HepG2 (cell line): Measurements from ENCODE around the gene XXYLT1. TPM values are rescaled to one million over a fixed set of nuclear protein-coding genes. Genes with fewer than 3 reads are reported as not detected.

Experiments used
- ARHGAP35 ChIP-seq: sonication (generic); formaldehyde crosslinking; IDR thresholded peaks from 2 replicates; pipeline ENCODE4 v1.9.0; 2022; ENCODE audit warnings: mild to moderate bottlenecking, inconsistent platforms, moderate library complexity, missing genetic modification reagents, borderline replicate concordance
- BRD4 ChIP-seq: sonication (generic); formaldehyde crosslinking; IDR thresholded peaks from 2 replicates; pipeline ENCODE4 v1.4.0; 2020; ENCODE audit warnings: missing genetic modification reagents
- FOXK1 ChIP-seq: sonication (generic); formaldehyde crosslinking; IDR thresholded peaks from 2 replicates; pipeline ENCODE4 v1.4.0; 2020; ENCODE audit warnings: low read depth, missing genetic modification reagents, borderline replicate concordance
- FOXP1 ChIP-seq, 2 experiments: fragments of 450-650 bp in 1 of 2; IDR thresholded peaks; 2 replicates each; pipeline ENCODE4 v1.6.1; 2017 to 2018; ENCODE audit warnings: antibody characterized with exemption in 1 of 2
- FOXP4 ChIP-seq: sonication (generic); formaldehyde crosslinking; IDR thresholded peaks from 2 replicates; pipeline ENCODE4 v1.4.0; 2020; ENCODE audit warnings: missing genetic modification reagents
- HNF1A ChIP-seq, 2 experiments: sonication (generic) in 1 of 2; formaldehyde crosslinking in 1 of 2; IDR thresholded peaks; 2 replicates each; pipeline versions ENCODE4 v1.4.0 to v1.6.1; 2016 to 2020; ENCODE audit warnings: borderline replicate concordance in 1 of 2, low read depth in 1 of 2, mild to moderate bottlenecking in 1 of 2, missing genetic modification reagents in 1 of 2
- KDM2A ChIP-seq: sonication (generic); formaldehyde crosslinking; IDR thresholded peaks from 2 replicates; pipeline ENCODE4 v1.4.0; 2020; ENCODE audit warnings: low read depth, missing genetic modification reagents, borderline replicate concordance
- REL ChIP-seq: sonication (generic); formaldehyde crosslinking; conservative IDR thresholded peaks from 2 replicates; pipeline ENCODE4 v1.8.0; 2022; ENCODE audit warnings: mild to moderate bottlenecking, missing genetic modification reagents, moderate library complexity
- SRF ChIP-seq: IDR thresholded peaks from 2 replicates; pipeline ENCODE4 v1.6.1; 2011; ENCODE audit warnings: mild to moderate bottlenecking, low read depth, low read length, moderate library complexity
- STAT6 ChIP-seq: sonication (generic); formaldehyde crosslinking; IDR thresholded peaks from 2 replicates; pipeline ENCODE4 v1.4.0; 2020; ENCODE audit warnings: missing genetic modification reagents, mild to moderate bottlenecking, borderline replicate concordance
- ZFAT ChIP-seq: sonication (generic); formaldehyde crosslinking; conservative IDR thresholded peaks from 2 replicates; pipeline ENCODE4 v1.8.1; 2023; ENCODE audit warnings: missing genetic modification reagents, inconsistent platforms
- ZNF350 ChIP-seq: sonication (generic); formaldehyde crosslinking; IDR thresholded peaks from 2 replicates; pipeline ENCODE4 v1.4.0; 2020; ENCODE audit warnings: mild to moderate bottlenecking, low read depth, missing genetic modification reagents, borderline replicate concordance
- ZNF549 ChIP-seq: sonication (generic); formaldehyde crosslinking; IDR thresholded peaks from 2 replicates; pipeline ENCODE4 v1.5.0; 2020; ENCODE audit warnings: missing genetic modification reagents
- ZNF619 ChIP-seq: sonication (generic); formaldehyde crosslinking; IDR thresholded peaks from 2 replicates; pipeline ENCODE4 v1.4.0; 2020; ENCODE audit warnings: mild to moderate bottlenecking, missing genetic modification reagents
- ZNF672 ChIP-seq: sonication (generic); formaldehyde crosslinking; IDR thresholded peaks from 2 replicates; pipeline ENCODE4 v1.8.1; 2022; ENCODE audit warnings: missing genetic modification reagents
- ZNF747 ChIP-seq: sonication (generic); formaldehyde crosslinking; IDR thresholded peaks from 2 replicates; pipeline ENCODE4 v1.8.1; 2023; ENCODE audit warnings: missing genetic modification reagents, mild to moderate bottlenecking, borderline replicate concordance
- polyA plus RNA-seq, 8 experiments: library from polyadenylated mRNA; depleted of rRNA in 3 of 8; stranded (reverse) in 7 of 8; unstranded in 1 of 8; fragments of >200 nt; fragmentation: Illumina TruSeq in 4 of 8; extraction: Trizol in 4 of 8; gene quantifications; 2 replicates each; pipeline versions ENCODE4 v1.2.1 to v1.2.3, GENCODE V29; 2011 to 2016; ENCODE audit warnings: low read depth in 4 of 8, missing spikeins in 1 of 8, mixed read lengths in 1 of 8; ENCODE audit not compliant: insufficient read depth in 1 of 8
- total RNA-seq, 5 experiments: library from RNA; depleted of rRNA; stranded (reverse); fragments of >200 nt; fragmentation: Illumina TruSeq; extraction: Trizol; gene quantifications; 2 replicates each; pipeline ENCODE4 v1.2.3, GENCODE V29; 2016; ENCODE audit warnings: low read depth in 1 of 5
- TF ChIP-seq, protein P1 (sequence below): sonication (generic); formaldehyde crosslinking; IDR thresholded peaks from 2 replicates; pipeline ENCODE4 v1.4.0; 2020; ENCODE audit warnings: missing genetic modification reagents

The XXYLT1 gene
- total and polyA plus RNA-seq, 2 of the 13 experiments (the other 11 are each of a cell fraction or from before 2014, with no cell fraction given): 17.7 to 19.0 TPM

DNA sequence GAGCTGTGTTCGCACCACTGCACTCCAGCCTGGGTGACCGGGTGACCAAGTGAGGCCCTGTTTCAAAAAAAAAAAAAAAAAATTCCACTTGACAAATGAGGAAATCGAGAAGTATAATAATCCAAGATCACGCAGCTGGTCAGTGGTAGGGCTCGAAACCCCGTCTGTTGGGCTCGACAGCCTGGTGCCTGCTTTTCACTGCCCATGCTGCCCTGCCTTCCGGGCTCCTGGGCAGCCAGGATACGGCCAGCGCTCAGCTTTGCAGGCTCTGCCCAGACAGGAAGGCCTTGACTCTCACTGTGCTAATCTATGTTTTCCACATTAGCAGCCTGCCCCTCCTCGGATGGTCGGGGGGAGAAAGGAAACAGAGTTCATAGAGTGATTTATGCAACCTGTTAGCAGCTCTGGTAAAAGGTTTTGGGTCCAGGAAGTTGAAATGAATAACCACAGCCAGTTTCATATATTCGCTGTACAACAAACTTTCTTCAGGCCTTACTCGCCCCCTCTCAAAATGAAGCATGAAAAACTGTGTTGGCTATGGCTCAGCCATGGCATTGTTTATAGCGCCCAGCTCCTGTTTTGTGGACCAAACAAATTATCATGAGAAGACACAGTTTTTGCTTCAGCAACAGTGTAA is 108.8 kb downstream of the XXYLT1 start (continued):
- TF ChIP-seq STAT6 (CRISPR knock-in tag) (peak; percentile 94), SRF (no peak), ZNF350 (CRISPR knock-in tag) (peak; percentile 85), ZNF619 (CRISPR knock-in tag) (peak; percentile 82; the same call in 1 of the 2 replicates), BRD4 (peak; percentile 98), REL (CRISPR knock-in tag) (no peak), ZNF672 (CRISPR knock-in tag) (no peak), FOXP1 (IDR thresholded peaks at IDR 0.05) (no peak), FOXP1 (CRISPR knock-in tag; IDR thresholded peaks at IDR 0.05) (peak; percentile 73; the same call in 1 of the 2 replicates), HNF1A (IDR thresholded peaks at IDR 0.05; ENCODE audit: low read depth) (peak; percentile 49; the same call in 1 of the 2 replicates), HNF1A (CRISPR knock-in tag; IDR thresholded peaks at IDR 0.05; ENCODE audit: borderline replicate concordance) (peak; percentile 57; the same call in 1 of the 2 replicates), ZFAT (no peak), FOXP4 (CRISPR knock-in tag) (peak; percentile 97), FOXK1 (CRISPR knock-in tag) (peak; percentile 41; the same call in 1 of the 2 replicates), ZNF549 (CRISPR knock-in tag) (no peak), ARHGAP35 (CRISPR knock-in tag) (peak; percentile 76; the same call in 1 of the 2 replicates), ZNF747 (CRISPR knock-in tag) (0 out of 2 replicates have a peak, but pooled peaks have one; percentile 23), KDM2A (CRISPR knock-in tag) (peak; percentile 57; the same call in 1 of the 2 replicates)
- TF ChIP-seq, protein P1, sequence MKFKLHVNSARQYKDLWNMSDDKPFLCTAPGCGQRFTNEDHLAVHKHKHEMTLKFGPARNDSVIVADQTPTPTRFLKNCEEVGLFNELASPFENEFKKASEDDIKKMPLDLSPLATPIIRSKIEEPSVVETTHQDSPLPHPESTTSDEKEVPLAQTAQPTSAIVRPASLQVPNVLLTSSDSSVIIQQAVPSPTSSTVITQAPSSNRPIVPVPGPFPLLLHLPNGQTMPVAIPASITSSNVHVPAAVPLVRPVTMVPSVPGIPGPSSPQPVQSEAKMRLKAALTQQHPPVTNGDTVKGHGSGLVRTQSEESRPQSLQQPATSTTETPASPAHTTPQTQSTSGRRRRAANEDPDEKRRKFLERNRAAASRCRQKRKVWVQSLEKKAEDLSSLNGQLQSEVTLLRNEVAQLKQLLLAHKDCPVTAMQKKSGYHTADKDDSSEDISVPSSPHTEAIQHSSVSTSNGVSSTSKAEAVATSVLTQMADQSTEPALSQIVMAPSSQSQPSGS (CRISPR knock-in tag): peak; percentile 87; the same call in 1 of the 2 replicates
